ENCODE results near the gene INPP5J.
A peak's percentile ranks its signal among the peaks of the same experiment; 100 is the strongest.

INPP5J gene

DNA sequence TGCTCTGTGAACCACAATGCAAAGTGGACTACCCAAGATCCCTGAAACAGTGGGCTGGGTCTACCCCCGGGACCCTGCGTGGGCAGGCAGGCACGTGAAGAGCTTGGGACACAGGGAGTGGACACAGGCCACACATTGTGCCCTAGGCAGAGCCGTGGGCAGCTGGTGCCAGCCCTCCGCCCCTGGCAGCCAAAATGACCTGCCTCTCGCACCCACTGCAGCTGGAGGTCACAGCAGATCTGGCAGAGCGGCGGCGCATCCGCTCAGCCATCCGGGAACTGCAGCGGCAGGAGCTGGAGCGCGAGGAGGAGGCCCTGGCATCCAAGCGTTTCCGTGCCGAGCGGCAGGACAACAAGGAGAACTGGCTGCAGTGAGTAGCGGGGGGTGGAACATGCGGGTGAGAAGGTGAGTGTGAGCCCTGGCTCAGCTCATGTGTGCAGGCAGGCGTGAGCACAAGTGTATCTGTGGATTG lies 35.0 kb upstream of the INPP5J start:
- H3K79me2 ChIP-seq (ENCODE audit: control insufficient read depth, low read length) = peaks cover 18% of the 10 kb centered on the region
- H3K36me3 ChIP-seq (ENCODE audit: control insufficient read depth, low read length) = 0 out of 2 replicates have a peak, but pooled peaks cover 3% of the 10 kb centered on the region
- no peaks in the 10 kb centered on the region for H3K27me3 ChIP-seq (ENCODE audit: control insufficient read depth, low read length)
- peaks cover 33% of the 10 kb centered on the region for H3K4me1 ChIP-seq (ENCODE audit: control insufficient read depth, low read length)
- no peaks in the 10 kb centered on the region for H3K9me3 ChIP-seq (ENCODE audit: control insufficient read depth, insufficient read depth, low read length)
- no peak overlapping the region for H3K4me3 ChIP-seq (ENCODE audit: low read length)
- no peak overlapping the region for H3K4me2 ChIP-seq (ENCODE audit: low read length)
- no peaks in the 10 kb centered on the region for H3K9me2 ChIP-seq (replicated peaks; ENCODE audit: control insufficient read depth, low read length)
- 0 out of 2 replicates have a peak, but pooled peaks cover 4% of the 10 kb centered on the region for H3F3A ChIP-seq (ENCODE audit: control insufficient read depth, insufficient read depth)
- TF ChIP-seq, protein P1, sequence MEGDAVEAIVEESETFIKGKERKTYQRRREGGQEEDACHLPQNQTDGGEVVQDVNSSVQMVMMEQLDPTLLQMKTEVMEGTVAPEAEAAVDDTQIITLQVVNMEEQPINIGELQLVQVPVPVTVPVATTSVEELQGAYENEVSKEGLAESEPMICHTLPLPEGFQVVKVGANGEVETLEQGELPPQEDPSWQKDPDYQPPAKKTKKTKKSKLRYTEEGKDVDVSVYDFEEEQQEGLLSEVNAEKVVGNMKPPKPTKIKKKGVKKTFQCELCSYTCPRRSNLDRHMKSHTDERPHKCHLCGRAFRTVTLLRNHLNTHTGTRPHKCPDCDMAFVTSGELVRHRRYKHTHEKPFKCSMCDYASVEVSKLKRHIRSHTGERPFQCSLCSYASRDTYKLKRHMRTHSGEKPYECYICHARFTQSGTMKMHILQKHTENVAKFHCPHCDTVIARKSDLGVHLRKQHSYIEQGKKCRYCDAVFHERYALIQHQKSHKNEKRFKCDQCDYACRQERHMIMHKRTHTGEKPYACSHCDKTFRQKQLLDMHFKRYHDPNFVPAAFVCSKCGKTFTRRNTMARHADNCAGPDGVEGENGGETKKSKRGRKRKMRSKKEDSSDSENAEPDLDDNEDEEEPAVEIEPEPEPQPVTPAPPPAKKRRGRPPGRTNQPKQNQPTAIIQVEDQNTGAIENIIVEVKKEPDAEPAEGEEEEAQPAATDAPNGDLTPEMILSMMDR (IDR thresholded peaks at IDR 0.05; ENCODE audit: low read depth, low read length, poor library complexity, severe bottlenecking) = no peak
- TF ChIP-seq EZH2phosphoT487 (IDR thresholded peaks at IDR 0.05; ENCODE audit: borderline replicate concordance, low read length) = no peak
- no peak overlapping the region for H3K27ac ChIP-seq (ENCODE audit: low read depth, low read length)
- H4K20me1 ChIP-seq (ENCODE audit: control insufficient read depth, insufficient read depth, low read depth, low read length) = no peaks in the 10 kb centered on the region

DNA sequence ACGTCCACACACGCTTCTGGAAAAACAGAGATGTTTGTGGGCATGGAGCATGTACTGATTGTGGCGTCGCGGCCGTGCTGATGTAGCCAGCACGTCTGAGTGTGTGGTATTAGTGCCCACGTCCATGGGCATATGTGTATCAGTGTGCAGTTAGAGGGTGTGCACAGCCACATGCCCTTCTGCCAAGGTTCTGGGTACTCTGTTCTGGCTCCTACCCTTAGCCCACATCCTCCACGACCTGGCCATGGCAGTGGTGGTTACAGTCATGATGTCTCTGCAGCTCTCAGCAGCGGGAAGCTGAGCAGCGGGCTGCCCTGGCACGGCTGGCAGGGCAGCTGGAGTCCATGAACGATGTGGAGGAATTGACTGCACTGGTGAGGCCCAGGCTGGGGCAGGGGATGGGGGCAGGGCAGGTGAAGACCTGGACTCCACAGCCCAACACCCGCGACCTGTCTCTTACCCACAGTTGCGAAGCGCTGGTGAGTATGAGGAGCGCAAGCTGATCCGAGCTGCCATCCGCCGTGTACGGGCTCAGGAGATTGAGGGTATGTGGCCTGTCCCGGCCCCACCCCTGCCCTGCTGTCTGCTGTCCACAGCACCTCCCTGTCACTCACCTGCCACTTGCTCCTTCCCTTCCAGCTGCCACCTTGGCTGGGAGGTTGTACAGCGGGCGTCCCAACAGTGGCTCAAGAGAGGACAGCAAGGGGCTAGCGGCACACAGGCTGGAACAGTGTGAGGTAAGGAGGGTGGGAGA lies 34.4 kb upstream of the INPP5J start:
- peaks cover 12% of the 10 kb centered on the region for H3K79me2 ChIP-seq (ENCODE audit: control insufficient read depth, low read length)
- no peaks in the 10 kb centered on the region for H3K27me3 ChIP-seq (ENCODE audit: control insufficient read depth, low read length)
- H3K36me3 ChIP-seq (ENCODE audit: control insufficient read depth, low read length) = 0 out of 2 replicates have a peak, but pooled peaks cover 3% of the 10 kb centered on the region
- no peaks in the 10 kb centered on the region for H3K9me2 ChIP-seq (replicated peaks; ENCODE audit: control insufficient read depth, low read length)
- H3K4me2 ChIP-seq (ENCODE audit: low read length) = no peak overlapping the region
- H3K9me3 ChIP-seq (ENCODE audit: control insufficient read depth, insufficient read depth, low read length) = no peaks in the 10 kb centered on the region
- 0 out of 2 replicates have a peak, but pooled peaks cover 4% of the 10 kb centered on the region for H3F3A ChIP-seq (ENCODE audit: control insufficient read depth, insufficient read depth)
- no peak overlapping the region for H3K4me3 ChIP-seq (ENCODE audit: low read length)
- H4K20me1 ChIP-seq (ENCODE audit: control insufficient read depth, insufficient read depth, low read depth, low read length) = no peaks in the 10 kb centered on the region
- TF ChIP-seq, protein P1 (IDR thresholded peaks at IDR 0.05; ENCODE audit: low read depth, low read length, poor library complexity, severe bottlenecking) = no peak
- peaks cover 27% of the 10 kb centered on the region for H3K4me1 ChIP-seq (ENCODE audit: control insufficient read depth, low read length)
- H3K27ac ChIP-seq (ENCODE audit: low read depth, low read length) = no peak overlapping the region

DNA sequence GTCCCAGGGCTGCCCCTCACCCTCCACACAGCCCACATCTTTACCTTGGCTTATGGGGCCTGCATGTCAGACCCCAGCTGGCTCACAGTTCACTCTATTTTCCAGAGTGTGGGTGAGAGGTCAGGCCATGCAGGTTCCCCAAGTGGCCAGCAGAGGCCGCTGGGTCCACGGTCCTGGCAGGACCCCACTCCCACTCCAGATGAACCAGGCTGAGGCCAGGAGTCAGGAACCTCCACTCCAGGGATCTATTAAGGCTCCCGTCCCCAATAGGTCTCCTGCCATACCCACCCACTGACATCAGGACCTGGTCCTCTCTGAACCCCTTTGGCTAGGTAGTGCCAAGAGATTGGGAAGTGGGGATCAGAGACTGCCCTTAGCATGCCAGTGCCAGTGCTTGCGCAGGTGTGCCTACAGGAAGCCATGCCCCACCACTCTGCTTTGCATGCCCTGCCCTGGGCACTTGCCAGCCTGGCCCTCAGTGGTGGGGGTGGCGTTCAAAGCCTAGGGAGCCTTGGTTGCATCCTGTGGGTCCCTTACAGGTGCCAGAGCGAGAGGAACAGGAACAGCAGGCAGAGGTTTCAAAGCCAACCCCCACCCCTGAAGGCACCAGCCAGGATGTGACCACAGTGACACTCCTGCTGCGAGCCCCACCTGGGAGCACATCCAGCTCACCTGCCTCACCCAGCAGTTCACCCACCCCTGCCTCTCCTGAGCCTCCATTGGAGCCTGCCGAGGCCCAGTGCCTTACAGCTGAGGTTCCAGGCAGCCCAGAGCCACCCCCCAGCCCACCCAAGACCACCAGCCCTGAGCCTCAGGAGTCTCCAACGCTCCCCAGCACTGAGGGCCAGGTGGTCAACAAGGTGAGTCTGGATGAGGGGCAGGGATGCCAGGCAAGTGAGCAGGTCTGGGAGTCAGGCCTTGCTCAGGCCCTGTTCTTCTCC lies 33.3 kb upstream of the INPP5J start:
- Histone ChIP-seq H3K27ac (ENCODE audit: low read depth, low read length) (no peak overlapping the region), H3K9me3 (ENCODE audit: control insufficient read depth, insufficient read depth, low read length) (no peaks in the 10 kb centered on the region), H3K4me1 (ENCODE audit: control insufficient read depth, low read length) (peaks cover 18% of the 10 kb centered on the region), H3K4me3 (ENCODE audit: low read length) (no peak overlapping the region), H3K36me3 (ENCODE audit: control insufficient read depth, low read length) (0 out of 2 replicates have a peak, but pooled peaks cover under 1% of the 10 kb centered on the region), H3K27me3 (ENCODE audit: control insufficient read depth, low read length) (no peaks in the 10 kb centered on the region), H3K4me2 (ENCODE audit: low read length) (no peak overlapping the region), H4K20me1 (ENCODE audit: control insufficient read depth, insufficient read depth, low read depth, low read length) (no peaks in the 10 kb centered on the region), H3K9me2 (replicated peaks; ENCODE audit: control insufficient read depth, low read length) (no peaks in the 10 kb centered on the region), H3K79me2 (ENCODE audit: control insufficient read depth, low read length) (peaks cover 2% of the 10 kb centered on the region), H3F3A (ENCODE audit: control insufficient read depth, insufficient read depth) (no peaks in the 10 kb centered on the region)
- TF ChIP-seq EZH2phosphoT487 (IDR thresholded peaks at IDR 0.05; ENCODE audit: borderline replicate concordance, low read length) = no peak
- TF ChIP-seq, protein P1 (IDR thresholded peaks at IDR 0.05; ENCODE audit: low read depth, low read length, poor library complexity, severe bottlenecking) = peak; percentile 89
